CD4-positive, alpha-beta T cell treated with Interferon alpha-2 for 1 hour (primary cell): ENCODE measurements around the gene RAB4A.

Experiments used
- DNase-seq, 2 donors: peaks; one replicate each; pipeline ENCODE4 v3.0.0-alpha.2; 2020 to 2022

The RAB4A gene

GRCh38 chr1:229340496-229340895 lies 69.6 kb downstream of the RAB4A start:
- DNase-seq = no peak

- peak; percentile 82 to 90 for DNase-seq
Observed at GRCh38 chr1:229341774-229342655, 71.1 kb downstream of the RAB4A start.

- DNase-seq = peak; percentile 43 to 69
Observed at GRCh38 chr1:229342656-229343569, 72.0 kb downstream of the RAB4A start, which contains the start of gene CCSAP. Gene CCSAP (minus strand): TSS chr1:229343047. CDS start chr1:229342465, 582 bp downstream.

- no peak for DNase-seq
Observed at GRCh38 chr1:229344139-229344538, 73.2 kb downstream of the RAB4A start.

GRCh38 chr1:229344937-229345684 lies 74.2 kb downstream of the RAB4A start:
- no peak for DNase-seq

- DNase-seq = no peak
Observed at GRCh38 chr1:229347528-229347927, 76.6 kb downstream of the RAB4A start.

GRCh38 chr1:229349463-229350385 lies 78.8 kb downstream of the RAB4A start:
- DNase-seq = no peak

GRCh38 chr1:229352975-229353374 lies 82.1 kb downstream of the RAB4A start:
- DNase-seq = no peak

- DNase-seq = no peak
Observed at GRCh38 chr1:229354226-229354625, 83.3 kb downstream of the RAB4A start.
